Measurements from ENCODE around the gene SSBP4. TPM values are rescaled to one million over a fixed set of nuclear protein-coding genes. Genes with fewer than 3 reads are reported as not detected.

The SSBP4 gene
- total RNA-seq, 1 donor, result 56.1 TPM

DNA sequence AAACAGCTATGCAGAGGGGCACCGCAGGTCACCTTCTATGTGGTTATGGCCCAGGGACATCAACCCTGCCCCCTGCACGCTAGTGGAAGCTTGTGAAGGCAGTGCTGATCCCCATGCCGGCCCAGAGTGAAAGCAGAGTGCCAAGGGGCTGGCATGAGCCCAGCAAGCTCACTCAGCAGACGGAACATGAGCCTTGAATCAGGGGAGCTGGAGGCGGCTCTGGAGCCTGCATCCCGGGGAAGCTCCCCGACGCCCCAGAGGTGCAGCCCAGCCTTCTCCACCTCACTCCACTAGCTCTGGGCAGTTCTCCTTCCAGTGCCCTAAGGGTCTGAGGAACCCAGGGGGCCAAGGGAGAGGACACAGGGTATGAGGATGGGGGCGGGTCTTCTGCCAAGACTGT is 37.8 kb downstream of the SSBP4 start:
- no peak overlapping the region for H3K4me3 ChIP-seq (ENCODE audit: low read depth, low read length)
- DNase-seq (ENCODE audit: low read depth), result no peak
- no peak for TF ChIP-seq CTCF (IDR thresholded peaks at IDR 0.05; ENCODE audit: insufficient read depth, low read depth, low read length)

DNA sequence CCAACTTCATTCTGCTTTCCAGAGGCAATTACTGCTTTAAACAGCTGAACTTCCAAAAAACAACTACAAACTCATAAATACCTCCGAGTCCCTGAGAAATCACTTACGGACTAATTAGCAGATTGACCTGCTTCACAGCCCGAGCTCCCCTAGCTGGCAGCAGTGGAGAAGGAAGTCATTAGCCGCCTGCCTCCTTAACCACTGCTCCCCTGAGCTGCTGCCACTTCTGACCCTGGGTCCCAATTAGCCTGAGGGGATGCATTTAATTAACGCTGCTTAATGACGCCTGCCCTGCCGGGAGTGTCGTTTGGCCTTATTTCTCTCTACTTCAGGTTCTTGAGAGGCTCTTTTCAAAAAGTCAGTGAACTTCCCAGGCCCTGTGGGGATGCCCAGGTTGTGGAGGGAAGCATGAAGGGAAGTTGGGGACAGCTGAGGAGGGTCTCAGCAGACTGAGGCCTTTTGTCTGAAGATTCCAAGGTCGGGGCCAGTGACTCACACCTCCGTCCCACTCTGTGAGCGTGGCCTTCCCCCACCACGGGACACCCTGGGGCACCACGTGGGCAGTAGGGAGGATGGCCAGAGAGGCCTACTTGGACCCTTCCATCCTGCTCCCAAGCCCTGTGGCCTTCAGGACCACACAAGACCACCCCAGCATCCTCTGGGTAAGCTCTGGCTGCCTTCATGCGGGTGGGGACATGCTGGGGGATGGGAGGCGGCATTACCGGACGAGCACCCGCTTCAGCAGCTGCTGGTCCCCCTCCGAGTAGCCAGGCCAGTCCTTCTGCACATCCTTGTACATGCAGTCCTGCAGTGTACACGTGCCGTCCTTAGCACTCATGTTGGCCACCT is 38.5 kb downstream of the SSBP4 start:
- H3K4me3 ChIP-seq (ENCODE audit: low read depth, low read length), result no peak overlapping the region
- no peak for DNase-seq (ENCODE audit: low read depth)
- no peak for TF ChIP-seq CTCF (IDR thresholded peaks at IDR 0.05; ENCODE audit: insufficient read depth, low read depth, low read length)

GRCh38 chr19:18460900-18461299 is 41.7 kb downstream of the SSBP4 start:
- TF ChIP-seq CTCF (IDR thresholded peaks at IDR 0.05; ENCODE audit: insufficient read depth, low read depth, low read length), result no peak
- DNase-seq (ENCODE audit: low read depth), result no peak
- no peak overlapping the region for H3K4me3 ChIP-seq (ENCODE audit: low read depth, low read length)

GRCh38 chr19:18461471-18461870 is 42.3 kb downstream of the SSBP4 start:
- no peak for TF ChIP-seq CTCF (IDR thresholded peaks at IDR 0.05; ENCODE audit: insufficient read depth, low read depth, low read length)
- H3K4me3 ChIP-seq (ENCODE audit: low read depth, low read length), result no peak overlapping the region
- DNase-seq (ENCODE audit: low read depth), result no peak

- peak; percentile 97 for DNase-seq (ENCODE audit: low read depth)
- no peak for TF ChIP-seq CTCF (IDR thresholded peaks at IDR 0.05; ENCODE audit: insufficient read depth, low read depth, low read length)
Measured at GRCh38 chr19:18464646-18465045, 45.4 kb downstream of the SSBP4 start.

DNA sequence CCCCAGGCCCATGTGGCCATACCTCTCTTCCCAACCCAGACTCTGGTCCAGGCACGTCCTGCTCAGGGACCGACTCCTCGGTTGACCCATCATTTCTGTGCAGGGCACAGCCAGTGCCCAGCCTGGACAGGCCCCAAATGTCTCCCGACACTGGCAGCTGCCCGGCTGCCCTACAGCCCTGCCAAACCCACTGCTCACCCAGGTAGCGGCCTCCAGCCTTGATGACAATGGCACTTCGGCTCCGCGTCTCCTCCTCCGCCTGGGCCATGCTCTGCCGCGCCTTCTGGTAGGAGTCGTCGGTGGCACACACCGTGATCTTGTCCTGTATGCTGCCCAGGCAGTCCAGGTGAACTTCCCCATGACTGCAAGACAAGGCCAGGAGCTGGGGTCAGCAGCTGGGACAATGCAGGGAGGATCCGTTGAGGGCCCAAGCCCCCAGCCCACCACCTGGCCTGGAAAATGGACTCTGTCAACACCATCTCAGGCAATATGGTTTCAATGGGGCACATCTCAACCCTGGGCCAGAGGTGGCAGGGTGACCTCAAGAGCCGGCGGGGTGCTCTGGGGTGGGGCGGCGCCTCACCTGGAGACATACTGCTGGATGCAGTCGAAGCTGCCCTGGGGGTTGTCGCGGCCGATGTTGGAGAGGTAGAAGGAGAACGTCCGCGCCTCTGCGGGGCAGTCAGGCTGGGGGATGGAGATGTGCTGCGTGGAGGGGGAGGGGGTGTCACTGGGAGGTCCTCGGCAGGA is 46.2 kb downstream of the SSBP4 start:
- no peak for TF ChIP-seq CTCF (IDR thresholded peaks at IDR 0.05; ENCODE audit: insufficient read depth, low read depth, low read length)
- no peak for DNase-seq (ENCODE audit: low read depth)
- no peak overlapping the region for H3K4me3 ChIP-seq (ENCODE audit: low read depth, low read length)

More at GRCh38 chr19:18464646-18465045, 45.4 kb downstream of the SSBP4 start:
- H3K4me3 ChIP-seq (ENCODE audit: low read depth, low read length), result no peak overlapping the region

All from fibroblast of villous mesenchyme (primary cell).